Liver (tissue), 3 donors: Measurements from ENCODE around the gene PMS1.

ENCODE experiments used
- EGR1 ChIP-seq, 2 donors: IDR thresholded peaks; 2 replicates each; pipeline ENCODE4 v1.6.1; 2016 to 2018; ENCODE audit warnings: antibody characterized with exemption in 2 of 2, low read depth in 2 of 2
- HNF4A ChIP-seq, 2 donors: conservative IDR thresholded peaks; 2 replicates each; pipeline ENCODE4 v1.6.1; 2016; ENCODE audit warnings: antibody characterized with exemption in 2 of 2, mild to moderate bottlenecking in 2 of 2
- JUND ChIP-seq, 2 donors: IDR thresholded peaks; 2 replicates each; pipeline ENCODE4 v1.6.1; 2016; ENCODE audit warnings: antibody characterized with exemption in 2 of 2
- RXRA ChIP-seq, 2 donors: IDR thresholded peaks; 2 replicates each; pipeline ENCODE4 v1.6.1; 2017 to 2018; ENCODE audit warnings: antibody characterized with exemption in 2 of 2, mild to moderate bottlenecking in 1 of 2
- TAF1 ChIP-seq: conservative IDR thresholded peaks from 2 replicates; pipeline ENCODE4 v1.6.1; 2016; ENCODE audit warnings: antibody characterized with exemption, mild to moderate bottlenecking
- TF ChIP-seq, protein P1 (sequence below): fragments of 150-350 bp; IDR thresholded peaks from 2 replicates; pipeline ENCODE4 v1.5.1; 2017; ENCODE audit warnings: improper control_type of control experiment, low read depth, low read length; ENCODE audit not compliant: missing input control
- TF ChIP-seq, protein P2 (sequence below): IDR thresholded peaks from 2 replicates; pipeline ENCODE4 v1.6.1; 2016; ENCODE audit warnings: antibody characterized with exemption
- TF ChIP-seq, protein P3 (sequence below): IDR thresholded peaks from 2 replicates; pipeline ENCODE4 v1.6.1; 2016; ENCODE audit warnings: antibody characterized with exemption, mild to moderate bottlenecking
- donor health status: healthy.
- donor health status: healthy.

DNA sequence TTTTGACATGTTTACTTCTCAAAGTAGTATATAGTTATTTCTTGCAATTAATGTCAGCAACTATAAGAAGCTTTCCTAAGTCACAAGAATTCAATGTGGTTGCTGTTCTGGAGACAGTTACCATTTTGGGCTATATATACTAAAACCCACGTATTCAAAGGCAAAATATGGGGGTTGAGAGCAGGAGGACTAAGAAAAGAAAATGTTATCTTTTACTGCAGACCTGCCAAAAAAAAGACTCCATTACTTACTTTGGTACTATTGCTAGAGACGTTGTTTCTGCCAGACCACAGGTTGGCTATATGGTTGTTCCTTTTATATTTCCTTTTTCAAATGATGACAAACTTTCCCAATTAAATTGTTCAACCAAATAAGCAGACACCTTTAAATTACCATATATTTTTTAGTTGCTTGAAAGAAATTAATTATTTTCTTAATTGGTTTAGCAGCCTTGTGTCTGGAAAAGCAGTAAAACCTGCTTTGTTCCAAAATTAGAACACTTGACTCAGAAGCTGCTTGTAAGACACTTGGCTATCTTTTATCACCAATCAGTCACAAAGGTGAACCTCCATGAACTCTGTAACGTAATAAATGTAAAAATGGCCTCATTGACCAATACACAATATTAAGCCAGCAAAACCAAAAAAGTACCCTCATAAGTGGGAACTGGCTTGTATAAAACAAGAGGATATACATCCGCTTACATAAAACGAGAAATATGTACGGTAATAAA, 13.5 kb upstream of the PMS1 start:
- TF ChIP-seq JUND (IDR thresholded peaks at IDR 0.05) (no peak), RXRA (IDR thresholded peaks at IDR 0.05) (no peak), EGR1 (IDR thresholded peaks at IDR 0.05; ENCODE audit: low read depth in 2 of 2) (no peak), HNF4A (conservative IDR thresholded peaks at IDR 0.05) (no peak), TAF1 (no peak)
- TF ChIP-seq, protein P1, sequence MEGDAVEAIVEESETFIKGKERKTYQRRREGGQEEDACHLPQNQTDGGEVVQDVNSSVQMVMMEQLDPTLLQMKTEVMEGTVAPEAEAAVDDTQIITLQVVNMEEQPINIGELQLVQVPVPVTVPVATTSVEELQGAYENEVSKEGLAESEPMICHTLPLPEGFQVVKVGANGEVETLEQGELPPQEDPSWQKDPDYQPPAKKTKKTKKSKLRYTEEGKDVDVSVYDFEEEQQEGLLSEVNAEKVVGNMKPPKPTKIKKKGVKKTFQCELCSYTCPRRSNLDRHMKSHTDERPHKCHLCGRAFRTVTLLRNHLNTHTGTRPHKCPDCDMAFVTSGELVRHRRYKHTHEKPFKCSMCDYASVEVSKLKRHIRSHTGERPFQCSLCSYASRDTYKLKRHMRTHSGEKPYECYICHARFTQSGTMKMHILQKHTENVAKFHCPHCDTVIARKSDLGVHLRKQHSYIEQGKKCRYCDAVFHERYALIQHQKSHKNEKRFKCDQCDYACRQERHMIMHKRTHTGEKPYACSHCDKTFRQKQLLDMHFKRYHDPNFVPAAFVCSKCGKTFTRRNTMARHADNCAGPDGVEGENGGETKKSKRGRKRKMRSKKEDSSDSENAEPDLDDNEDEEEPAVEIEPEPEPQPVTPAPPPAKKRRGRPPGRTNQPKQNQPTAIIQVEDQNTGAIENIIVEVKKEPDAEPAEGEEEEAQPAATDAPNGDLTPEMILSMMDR, result no peak
- TF ChIP-seq, protein P2, sequence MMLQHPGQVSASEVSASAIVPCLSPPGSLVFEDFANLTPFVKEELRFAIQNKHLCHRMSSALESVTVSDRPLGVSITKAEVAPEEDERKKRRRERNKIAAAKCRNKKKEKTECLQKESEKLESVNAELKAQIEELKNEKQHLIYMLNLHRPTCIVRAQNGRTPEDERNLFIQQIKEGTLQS, result no peak
- TF ChIP-seq, protein P3, sequence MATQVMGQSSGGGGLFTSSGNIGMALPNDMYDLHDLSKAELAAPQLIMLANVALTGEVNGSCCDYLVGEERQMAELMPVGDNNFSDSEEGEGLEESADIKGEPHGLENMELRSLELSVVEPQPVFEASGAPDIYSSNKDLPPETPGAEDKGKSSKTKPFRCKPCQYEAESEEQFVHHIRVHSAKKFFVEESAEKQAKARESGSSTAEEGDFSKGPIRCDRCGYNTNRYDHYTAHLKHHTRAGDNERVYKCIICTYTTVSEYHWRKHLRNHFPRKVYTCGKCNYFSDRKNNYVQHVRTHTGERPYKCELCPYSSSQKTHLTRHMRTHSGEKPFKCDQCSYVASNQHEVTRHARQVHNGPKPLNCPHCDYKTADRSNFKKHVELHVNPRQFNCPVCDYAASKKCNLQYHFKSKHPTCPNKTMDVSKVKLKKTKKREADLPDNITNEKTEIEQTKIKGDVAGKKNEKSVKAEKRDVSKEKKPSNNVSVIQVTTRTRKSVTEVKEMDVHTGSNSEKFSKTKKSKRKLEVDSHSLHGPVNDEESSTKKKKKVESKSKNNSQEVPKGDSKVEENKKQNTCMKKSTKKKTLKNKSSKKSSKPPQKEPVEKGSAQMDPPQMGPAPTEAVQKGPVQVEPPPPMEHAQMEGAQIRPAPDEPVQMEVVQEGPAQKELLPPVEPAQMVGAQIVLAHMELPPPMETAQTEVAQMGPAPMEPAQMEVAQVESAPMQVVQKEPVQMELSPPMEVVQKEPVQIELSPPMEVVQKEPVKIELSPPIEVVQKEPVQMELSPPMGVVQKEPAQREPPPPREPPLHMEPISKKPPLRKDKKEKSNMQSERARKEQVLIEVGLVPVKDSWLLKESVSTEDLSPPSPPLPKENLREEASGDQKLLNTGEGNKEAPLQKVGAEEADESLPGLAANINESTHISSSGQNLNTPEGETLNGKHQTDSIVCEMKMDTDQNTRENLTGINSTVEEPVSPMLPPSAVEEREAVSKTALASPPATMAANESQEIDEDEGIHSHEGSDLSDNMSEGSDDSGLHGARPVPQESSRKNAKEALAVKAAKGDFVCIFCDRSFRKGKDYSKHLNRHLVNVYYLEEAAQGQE, result no peak
